GM04503 (cell line): ENCODE results near the gene TSPEAR.
"Not testable (repeated sequence)": the region's sequence is repeated elsewhere in the genome, so short reads cannot be mapped to it uniquely, and the experiment has no call there.

Experiments used
- DNase-seq: peaks from one replicate; pipeline ENCODE4 v3.0.0-alpha.2; 2012; ENCODE audit warnings: low read depth

Gene TSPEAR

DNA sequence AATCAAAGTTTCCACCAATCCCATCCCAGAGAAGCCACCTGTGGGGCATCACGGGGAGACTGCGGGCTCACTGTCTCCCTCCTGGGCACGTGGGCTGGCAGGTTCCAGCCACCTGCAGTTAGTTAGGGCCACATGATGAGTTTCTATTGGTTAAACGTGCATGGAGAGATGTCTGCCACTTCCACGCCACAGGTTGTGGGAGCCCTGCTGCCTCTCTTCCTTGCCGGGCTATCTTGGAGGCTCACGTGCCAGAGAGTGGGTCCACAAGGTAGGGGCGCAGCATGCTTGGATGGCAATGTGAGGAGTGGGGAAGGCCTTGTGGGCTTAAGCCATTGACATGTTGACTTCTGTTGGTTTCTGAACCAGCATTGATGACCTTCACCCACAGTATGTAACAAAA lies 107.5 kb downstream of the TSPEAR start:
- DNase-seq: no peak

- DNase-seq: no peak
Measured at GRCh38 chr21:44603109-44603875, 108.1 kb downstream of the TSPEAR start.

GRCh38 chr21:44602463-44602850 lies 108.9 kb downstream of the TSPEAR start:
- DNase-seq: no peak

GRCh38 chr21:44601596-44602462 lies 109.5 kb downstream of the TSPEAR start:
- no peak for DNase-seq

DNA sequence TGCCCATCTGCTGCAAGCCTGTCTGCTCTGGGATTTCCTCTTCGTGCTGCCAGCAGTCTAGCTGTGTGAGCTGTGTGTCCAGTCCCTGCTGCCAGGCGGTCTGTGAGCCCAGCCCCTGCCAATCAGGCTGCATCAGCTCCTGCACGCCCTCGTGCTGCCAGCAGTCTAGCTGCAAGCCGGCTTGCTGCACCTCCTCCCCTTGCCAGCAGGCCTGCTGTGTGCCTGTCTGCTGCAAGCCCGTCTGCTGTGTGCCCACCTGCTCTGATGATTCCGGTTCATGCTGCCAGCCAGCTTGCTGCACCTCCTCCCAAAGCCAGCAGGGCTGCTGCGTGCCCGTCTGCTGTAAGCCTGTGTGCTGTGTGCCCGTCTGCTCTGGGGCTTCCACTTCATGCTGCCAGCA lies 110.3 kb downstream of the TSPEAR start:
- not testable (repeated sequence) for DNase-seq

DNA sequence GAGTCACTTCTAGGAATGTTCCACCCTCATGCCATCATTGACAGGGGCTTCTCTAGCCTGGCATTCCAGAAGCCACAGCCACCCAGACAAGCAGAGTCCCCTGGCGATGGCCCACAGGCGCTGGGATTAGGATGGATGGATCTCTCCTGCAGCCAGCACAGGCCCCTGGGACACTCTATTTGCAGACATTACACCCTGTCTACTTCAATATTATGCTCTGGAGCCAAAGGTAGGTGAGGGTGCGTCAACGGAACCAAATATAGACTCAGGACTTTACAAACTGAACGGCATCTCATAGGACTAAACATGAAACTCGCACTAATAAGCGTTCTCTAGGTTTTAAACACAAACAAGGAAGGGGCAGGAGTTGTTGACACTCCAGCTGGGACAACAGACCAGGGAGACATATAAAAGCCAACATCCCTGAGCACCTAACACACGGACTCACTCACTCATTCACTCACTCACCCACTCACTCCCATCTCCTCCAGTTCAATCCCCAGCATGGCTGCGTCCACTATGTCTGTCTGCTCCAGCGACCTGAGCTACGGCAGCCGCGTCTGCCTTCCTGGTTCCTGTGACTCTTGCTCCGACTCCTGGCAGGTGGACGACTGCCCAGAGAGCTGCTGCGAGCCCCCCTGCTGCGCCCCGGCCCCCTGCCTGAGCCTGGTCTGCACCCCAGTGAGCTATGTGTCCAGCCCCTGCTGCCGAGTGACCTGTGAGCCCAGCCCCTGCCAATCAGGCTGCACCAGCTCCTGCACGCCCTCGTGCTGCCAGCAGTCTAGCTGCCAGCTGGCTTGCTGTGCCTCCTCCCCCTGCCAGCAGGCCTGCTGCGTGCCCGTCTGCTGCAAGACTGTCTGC lies 111.0 kb downstream of the TSPEAR start, which contains the start of gene KRTAP10-7:
Gene KRTAP10-7 (plus strand): TSS at position 480 of the 861 bp plus-strand sequence. CDS start 25 bp downstream, at position 505.
- not testable (repeated sequence) for DNase-seq

DNA sequence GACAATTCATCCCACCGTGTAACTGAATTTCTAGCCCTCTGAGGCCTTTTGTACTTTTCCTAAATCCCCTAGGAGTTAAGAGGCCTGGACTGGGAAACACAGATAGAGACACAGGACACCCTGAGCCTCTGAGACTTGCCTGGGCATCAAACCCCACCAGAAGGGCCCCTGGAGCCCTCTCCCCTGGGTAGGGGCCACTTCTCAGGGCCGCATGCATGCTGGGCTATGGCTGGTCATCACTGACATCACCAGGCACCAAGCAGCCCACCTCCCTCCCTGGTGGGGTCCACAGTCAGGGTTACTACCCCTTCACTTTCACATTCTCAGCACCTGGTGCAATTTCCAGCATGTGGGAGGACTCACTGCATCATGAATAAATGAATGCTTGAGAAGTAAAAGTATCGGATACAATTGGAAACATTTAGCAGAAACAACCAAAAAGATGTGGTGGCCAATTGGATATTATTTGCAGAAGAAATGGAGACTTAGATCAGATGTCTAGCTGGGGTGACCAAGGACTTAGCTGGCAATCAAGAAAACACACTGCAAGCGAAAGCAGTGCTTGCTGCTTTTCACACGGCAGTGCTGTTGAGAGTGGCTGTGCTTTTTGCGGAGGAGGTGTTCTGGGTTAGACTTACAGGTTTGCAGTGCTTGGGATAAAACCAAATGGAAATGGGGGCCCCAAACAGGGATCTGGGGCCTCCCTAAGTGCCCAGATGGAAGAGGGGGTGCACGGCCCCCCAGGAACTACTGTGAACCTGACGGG lies 111.9 kb downstream of the TSPEAR start:
- DNase-seq: no peak

GRCh38 chr21:44598061-44598460 lies 113.3 kb downstream of the TSPEAR start:
- no peak for DNase-seq

- no peak for DNase-seq
Measured at GRCh38 chr21:44596068-44596725, 115.2 kb downstream of the TSPEAR start.

GRCh38 chr21:44595524-44595923 lies 115.8 kb downstream of the TSPEAR start:
- DNase-seq: no peak

DNA sequence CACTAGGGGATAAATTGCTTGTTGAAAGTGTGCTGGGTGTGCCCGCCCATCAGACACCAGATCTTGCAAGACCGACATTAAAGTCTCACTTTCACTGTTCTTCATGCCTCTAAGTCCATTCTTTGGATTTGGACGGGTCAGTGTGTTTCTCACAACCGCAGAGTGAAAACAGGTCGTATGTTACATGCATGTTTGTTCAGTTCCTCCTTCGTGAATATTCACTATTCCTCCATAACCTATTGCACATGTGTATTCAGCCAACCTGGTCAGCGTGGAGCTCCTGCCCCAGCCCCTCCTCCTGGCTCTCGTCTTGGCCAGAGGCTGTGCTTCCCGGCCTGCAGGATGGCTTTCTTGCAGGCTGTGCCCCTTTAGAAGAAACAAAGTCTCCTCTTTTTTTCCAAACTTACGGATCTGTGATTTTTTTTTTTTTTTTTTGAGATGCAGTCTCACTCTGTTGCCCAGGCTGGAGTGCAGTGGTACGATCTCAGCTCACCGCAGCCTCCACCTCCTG lies 116.9 kb downstream of the TSPEAR start:
- no peak for DNase-seq

DNA sequence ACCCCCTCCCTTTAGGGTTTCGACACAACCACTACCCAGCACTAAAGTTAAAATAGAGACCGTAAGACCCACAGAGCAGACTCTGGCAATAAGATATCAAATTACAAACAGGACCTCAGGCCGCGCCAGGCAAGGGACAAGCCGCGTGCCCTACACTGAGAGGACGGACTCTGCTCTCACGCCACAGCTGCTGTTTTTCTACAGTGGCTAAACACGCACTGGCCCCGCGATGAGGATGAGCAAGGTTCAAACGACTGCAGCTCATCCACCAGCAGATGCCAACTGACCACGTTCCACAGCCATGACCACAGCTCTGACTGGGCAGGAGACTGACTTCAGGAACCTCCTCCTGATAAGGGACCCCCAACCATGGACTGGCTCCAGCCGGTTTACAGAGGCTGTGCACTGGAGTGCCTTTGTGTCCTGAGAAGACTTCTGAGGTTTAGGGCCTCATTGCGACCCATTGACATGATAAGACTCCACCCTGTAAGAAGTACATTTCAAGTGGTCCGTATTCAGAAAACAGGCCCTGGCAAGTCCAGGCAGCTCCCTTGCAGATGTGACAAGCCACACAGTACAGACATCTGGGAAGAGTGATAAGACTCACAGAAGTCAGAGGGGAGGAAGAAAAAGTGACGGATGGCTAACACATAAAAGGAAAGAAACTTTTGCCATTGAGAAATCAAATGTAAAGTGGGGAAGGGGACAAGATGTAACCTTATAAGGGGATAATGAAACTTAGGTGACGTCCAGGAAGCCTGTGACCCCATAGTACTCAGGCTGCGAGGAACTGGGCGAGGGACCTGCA lies 117.6 kb downstream of the TSPEAR start:
- no peak for DNase-seq

- no peak for DNase-seq
Measured at GRCh38 chr21:44592446-44593311, 118.7 kb downstream of the TSPEAR start, which contains the start of gene KRTAP10-6. Gene KRTAP10-6, minus strand, starts transcription at chr21:44592505. Its CDS starts 21 bp downstream, at chr21:44592484.

GRCh38 chr21:44591801-44592130 lies 119.6 kb downstream of the TSPEAR start:
- not testable (repeated sequence) for DNase-seq

- DNase-seq: not testable (repeated sequence)
Measured at GRCh38 chr21:44590897-44591800, 120.2 kb downstream of the TSPEAR start.

GRCh38 chr21:44590311-44590721 lies 121.1 kb downstream of the TSPEAR start:
- DNase-seq: no peak

DNA sequence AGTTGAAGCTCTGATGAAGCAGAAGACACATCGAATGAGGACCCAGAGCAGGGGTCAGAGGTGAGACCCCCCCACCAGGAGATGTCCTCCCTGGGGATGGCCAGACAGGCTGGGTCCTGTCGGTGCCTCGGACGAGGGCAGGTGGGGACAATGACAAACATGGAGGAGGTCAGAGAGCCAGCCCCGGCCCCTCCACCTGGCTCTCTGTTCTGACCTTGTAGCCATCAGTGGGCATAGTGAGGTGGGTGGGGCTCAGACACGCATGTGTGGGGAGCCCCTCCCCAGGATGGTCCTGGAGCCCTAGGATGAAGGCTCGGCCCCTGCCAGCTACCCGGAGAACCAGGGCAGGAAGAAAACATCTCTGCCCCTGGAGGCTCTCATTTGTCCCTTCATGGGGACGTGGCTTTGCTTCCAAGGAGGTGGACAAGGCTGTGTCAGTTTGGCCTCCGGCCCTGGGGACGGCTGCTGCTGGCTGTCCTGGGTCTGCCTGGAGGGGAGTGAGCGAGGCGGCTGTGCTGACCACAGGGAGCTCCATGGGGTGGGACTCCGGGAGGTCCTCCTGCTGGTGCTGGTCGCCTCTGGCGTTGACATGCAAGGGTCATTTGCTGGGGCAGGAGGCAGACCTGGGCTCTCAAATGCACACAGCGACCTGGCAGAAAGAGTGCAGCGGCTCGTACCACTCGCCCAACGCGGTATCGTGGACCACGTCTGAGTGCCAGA lies 121.6 kb downstream of the TSPEAR start:
- no peak for DNase-seq
